GM18517 (cell line): ENCODE results near the gene KSR2.

ENCODE experiments used
- ATAC-seq: cut with Tn5 transposase; IDR thresholded peaks from one replicate; pipeline ENCODE4 v1.9.1; 2021; ENCODE audit warnings: mild to moderate bottlenecking, moderate library complexity; ENCODE audit not compliant: unreplicated experiment

The KSR2 gene

DNA sequence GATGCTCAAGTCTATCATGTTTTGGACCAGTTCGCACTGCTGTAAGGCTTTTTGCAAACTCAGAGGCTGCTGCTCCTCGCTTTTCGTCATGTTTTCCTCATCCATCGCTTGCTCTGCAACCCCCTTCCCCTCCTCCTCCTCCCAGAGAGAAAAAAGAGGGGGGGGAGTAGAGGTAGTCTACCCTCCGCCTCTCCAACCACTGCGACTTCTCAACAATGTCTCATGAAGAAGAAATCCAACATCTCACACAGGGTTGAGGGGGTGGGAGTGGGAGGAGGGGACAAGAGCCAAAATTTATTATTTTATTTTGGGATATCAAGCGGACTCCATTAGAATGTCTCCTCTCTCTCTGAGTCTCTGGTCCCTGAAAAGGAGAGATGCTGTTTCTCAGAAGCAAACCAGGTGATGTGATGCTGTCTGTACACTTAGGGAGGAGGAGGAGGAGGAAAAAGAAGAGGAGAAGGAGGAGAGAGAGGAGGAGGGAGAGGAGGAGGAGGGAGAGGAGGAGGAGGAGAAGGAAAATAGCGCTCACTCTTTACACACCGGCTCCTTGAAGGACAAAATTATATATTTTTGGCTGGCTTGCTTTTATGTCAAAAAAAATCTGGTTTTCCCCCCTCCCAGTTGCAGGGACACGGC, 520 bp downstream of the KSR2 start:
- ATAC-seq: no peak

- ATAC-seq: no peak
These were observed 1.3 kb downstream of the KSR2 start for GRCh38 chr12:117967512-117967911.

GRCh38 chr12:117967043-117967442, 1.7 kb downstream of the KSR2 start:
- ATAC-seq: no peak

DNA sequence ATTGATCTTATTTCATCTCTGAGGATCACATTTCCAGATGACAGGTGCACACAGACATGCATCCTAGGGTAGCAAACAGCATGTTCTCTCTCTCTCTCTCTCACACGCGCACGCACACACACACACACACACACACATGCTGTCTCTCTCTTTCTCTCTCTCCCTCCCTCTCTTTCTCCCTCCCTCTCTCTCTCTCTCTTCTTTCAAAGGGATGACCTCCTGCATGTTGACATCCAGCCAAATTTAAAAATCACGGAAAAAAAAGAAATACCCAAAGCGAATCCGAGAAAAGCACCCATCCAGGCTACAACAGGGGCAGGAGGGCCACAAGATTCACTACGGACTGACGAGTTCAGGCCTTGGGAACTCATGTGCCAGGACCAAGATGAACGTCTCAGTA, 2.3 kb downstream of the KSR2 start:
- ATAC-seq: no peak

DNA sequence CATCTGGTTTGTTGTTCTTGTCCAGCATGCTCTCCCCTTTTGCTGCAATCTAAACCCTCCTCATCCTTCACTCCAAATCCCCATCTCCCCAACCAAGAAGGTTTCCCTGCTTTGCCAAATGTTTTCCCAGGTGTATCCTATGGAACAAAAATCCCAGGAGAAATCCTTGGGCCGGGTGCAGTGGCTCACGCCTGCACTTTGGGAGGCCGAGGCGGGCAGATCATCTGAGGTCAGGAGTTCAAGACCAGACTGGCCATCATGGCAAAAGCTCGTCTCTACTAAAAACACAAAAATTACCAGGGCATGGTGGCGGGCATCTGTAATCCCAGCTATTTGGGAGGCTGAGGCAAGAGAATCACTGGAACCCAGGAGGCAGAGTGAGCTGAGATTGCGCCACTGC, 5.0 kb downstream of the KSR2 start:
- no peak for ATAC-seq

DNA sequence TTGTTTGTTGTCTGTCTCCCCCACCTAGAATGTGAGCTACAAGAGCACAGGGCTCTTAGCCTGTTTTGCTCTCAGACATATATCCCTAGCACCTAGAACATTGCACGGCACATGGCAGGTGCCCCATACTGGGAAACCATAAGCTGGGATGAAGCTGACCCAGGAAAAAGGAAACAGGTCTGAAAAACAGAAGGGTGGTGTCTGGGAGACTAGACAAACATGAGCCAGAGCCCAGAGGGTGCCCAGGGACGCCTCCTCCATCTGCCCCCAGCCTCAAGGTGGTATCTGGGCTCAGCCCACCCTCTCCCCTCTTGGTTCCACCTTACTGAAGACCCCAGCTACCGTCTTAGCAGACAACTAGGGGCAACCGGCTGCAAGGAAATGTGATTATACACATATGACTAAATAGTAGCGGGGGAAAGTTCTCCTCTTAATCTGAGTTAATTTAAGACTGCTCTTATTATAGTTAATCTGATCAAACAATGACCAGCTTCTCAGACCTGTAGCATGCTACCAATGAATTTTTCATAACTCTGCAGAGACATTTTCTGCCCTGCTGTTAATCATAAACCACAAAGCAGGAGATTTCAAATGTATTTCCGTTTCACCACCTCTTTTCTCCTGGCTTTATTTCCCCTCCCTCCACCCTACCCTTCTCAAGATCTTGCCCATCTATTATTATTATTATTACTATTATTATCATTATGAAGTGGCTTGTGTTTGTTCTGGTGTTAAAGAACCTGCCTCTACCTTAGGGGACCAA, 31.9 kb downstream of the KSR2 start:
- no peak for ATAC-seq

- no peak for ATAC-seq
These were observed 35.2 kb downstream of the KSR2 start for GRCh38 chr12:117933545-117933944.

- ATAC-seq: no peak
These were observed 42.3 kb downstream of the KSR2 start for GRCh38 chr12:117926391-117926899.

GRCh38 chr12:117921929-117922777, 46.6 kb downstream of the KSR2 start:
- no peak for ATAC-seq

DNA sequence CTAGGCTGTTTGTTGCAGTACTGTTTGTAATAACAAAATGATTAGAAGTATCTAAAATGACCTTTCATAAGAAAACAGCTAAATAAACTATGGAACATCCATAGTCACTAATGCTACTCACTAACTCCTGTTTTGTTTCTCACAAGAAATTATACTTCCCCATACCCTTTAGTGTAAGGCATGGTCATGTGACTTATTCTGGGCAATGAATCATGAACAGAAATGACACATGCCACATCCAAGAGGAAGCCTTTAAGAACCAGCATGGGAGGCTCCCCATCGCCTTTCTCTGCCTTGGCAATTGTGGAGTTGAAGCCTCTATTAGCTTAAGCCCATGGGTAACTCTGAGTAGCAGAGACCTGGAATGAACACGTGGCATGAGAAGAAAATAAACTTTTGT, 49.3 kb downstream of the KSR2 start:
- no peak for ATAC-seq

DNA sequence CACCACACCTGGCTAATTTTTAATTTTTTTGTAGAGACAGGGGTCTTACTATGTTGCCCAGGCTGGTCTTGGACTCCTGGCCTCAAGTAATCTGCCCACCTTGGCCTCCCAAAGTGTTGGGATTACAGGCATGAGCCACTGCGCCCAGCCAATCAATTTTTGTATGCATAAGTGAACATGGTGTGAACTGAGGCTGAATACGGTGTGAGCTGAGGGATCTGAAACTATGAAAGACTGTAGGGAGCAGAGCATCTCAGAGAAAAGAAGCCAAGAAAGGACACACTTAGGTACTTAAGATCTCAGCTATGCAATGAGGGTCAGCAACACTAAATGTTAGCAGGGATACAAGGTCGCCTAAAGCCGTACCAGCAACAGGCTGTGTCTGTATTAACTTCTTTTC, 54.1 kb downstream of the KSR2 start:
- no peak for ATAC-seq

- no peak for ATAC-seq
These were observed 56.0 kb downstream of the KSR2 start for GRCh38 chr12:117912756-117913155.

DNA sequence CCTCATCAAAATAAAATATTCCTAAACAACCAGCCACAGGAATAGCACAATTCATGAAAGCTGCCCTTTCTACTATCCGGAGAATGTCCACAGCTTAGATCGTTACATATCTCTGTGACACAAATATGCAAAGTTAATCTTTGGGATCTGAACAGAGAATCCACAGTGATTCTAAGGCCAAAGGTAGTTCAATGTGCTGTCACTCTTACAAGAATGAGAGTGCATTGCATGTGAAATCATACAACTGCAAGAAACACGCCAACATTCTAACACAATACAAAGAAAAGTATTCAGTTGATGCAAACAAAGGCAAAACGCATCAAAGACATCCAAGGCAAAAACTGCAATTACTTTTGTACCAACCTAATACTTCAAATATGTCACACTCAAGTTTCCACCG, 60.4 kb downstream of the KSR2 start:
- ATAC-seq: no peak

DNA sequence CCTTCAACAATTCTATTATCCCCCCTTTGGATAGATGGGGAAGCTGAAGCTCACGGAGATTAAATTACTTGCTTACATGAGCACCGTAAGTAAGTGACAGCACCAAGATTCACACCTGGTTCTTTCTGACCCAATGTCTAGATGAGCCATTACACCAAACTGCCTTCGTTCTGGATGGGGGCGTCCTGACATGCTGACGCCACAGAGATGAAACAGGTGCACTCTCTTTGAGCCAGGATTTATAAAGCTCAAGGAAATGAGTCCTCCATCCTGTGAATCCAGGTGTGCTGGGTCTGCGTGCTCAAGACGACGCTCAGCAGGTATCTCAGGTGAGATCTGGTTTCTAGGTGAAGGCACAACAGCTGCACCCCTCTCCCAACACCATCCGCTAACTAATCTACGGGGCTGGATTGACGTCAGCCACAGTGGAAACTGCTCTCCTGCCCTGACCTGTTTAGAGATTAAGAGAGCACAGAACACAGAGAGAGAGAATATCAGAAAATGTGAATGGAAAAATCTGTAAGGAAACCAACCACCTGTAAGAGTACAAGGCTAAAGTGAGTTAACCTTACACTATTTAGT, 61.6 kb downstream of the KSR2 start:
- no peak for ATAC-seq

- no peak for ATAC-seq
These were observed 64.7 kb downstream of the KSR2 start for GRCh38 chr12:117904051-117904450.

DNA sequence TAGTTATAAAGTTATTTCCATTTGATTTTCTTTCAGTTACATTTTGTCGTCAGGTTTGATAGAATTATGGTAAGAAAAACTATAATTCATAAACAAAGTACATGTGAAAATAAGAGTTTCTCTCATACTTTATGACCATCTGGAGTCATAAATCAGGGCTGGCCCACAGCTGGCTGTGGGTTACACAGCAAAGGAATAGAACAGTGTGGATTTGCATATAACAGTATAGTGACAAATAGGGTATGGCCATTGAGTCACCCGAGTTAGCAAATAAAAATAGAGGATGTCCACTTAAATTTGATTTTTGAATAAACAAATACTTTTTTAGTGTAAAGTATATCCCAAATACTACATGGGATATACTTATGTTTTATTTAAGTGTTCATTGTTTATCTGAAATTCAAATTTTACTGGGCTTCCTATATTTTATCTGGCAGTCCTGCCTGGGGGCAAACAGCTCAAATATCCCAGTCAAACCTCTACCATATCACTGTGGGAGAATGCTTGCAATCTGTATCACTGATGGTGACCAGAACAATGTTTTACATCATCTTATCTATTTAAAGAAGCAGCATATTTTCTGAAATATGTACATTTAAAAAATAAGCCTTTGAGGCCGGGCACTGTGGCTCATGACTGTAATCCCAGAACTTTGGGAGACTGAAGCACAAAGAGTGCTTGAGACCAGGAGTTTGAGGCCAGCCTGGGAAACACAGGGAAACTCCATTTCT, 65.5 kb downstream of the KSR2 start:
- no peak for ATAC-seq

DNA sequence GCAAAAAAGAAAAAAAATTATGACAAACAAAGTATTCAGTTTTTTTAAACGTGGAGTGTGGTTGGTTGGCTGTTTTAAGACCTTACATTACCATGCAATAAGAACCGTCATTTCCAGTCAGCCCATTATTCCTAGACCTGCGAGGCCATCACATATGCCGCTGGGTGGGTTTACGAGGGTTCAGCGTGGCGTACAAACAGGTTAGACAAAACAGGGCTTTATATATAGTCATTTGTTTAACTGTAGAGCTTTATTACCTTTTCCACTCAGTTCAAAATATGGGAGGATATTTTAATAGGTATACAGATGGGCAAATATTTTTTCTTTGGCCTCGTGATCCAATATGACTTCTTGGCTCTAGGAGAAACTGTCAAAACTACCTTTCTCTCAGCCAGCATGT, 67.2 kb downstream of the KSR2 start:
- ATAC-seq: no peak

DNA sequence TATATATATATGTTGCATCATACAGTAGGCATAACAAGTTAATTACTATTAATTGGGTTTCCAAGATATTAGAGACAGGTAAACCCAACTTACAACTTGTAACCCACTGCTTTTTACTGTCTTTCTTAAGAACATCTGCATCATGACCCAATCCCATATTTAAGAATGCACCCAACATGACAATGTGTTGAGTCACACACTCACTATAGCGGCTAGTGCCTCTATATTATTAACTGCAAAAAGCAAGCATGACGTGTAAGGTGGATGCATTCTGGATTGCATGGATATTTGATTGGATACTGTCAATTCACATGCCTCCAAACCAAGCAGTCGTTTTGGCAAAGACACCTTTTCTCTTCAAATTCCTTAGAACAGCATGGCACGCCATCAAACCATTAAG, 68.2 kb downstream of the KSR2 start:
- no peak for ATAC-seq

DNA sequence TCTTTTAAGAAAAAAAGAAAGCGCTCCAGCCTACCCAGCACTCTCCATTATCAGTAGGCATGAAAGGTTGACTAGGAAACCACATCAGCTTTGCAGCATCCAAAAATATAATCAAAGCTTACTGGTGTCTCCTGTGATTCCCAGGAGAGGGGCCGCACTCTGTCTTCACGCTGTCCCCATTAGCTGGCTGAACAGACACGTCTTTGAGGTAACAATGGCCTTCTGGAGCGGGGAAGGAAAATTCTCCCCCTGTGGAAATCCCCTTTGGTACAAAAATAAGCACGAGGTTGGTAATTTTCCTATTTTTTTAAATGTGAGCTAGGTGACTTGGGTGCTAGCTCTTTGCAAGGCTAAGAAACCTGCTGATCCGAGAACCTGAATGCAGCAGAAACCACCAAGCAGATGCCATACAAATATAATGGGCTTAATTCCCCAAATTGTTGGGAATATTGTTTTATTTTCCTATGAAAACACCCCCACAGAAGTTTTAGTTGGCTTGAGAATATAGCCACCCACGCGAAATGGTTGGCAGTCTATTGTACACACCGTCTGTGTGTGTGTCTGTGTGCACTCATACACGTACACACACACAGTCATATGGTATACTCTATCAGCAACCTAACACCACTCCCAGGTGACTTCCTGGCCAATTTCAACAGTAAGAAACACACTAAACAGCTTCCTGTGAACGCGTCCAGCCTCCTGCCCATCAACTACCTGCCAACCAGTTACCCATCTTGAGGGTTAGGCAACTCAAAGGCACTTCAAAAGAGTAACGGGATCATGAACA, 71.2 kb downstream of the KSR2 start:
- no peak for ATAC-seq

DNA sequence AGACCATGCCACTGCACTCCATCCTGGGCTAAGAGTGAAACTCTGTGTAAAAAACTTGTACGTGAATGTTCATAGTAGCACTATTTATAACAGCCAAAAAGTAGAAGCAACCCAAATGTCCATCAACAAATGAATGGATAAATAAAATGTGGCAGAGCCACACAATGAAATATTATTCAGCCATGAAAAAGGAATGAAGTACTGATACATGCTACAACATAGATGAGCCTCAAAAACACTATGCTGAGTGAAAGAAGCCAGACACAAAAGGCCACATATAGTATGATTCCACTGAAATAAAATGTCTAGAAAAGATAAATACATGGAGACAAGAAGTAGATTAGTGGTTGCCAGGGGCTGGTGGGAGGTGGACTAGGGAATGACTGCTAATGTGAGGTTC, 72.8 kb downstream of the KSR2 start:
- ATAC-seq: no peak
